ENCODE data around the gene ZCCHC8.
"Not testable (repeated sequence)": the region's sequence is repeated elsewhere in the genome, so short reads cannot be mapped to it uniquely, and the experiment has no call there.

The ZCCHC8 gene

DNA sequence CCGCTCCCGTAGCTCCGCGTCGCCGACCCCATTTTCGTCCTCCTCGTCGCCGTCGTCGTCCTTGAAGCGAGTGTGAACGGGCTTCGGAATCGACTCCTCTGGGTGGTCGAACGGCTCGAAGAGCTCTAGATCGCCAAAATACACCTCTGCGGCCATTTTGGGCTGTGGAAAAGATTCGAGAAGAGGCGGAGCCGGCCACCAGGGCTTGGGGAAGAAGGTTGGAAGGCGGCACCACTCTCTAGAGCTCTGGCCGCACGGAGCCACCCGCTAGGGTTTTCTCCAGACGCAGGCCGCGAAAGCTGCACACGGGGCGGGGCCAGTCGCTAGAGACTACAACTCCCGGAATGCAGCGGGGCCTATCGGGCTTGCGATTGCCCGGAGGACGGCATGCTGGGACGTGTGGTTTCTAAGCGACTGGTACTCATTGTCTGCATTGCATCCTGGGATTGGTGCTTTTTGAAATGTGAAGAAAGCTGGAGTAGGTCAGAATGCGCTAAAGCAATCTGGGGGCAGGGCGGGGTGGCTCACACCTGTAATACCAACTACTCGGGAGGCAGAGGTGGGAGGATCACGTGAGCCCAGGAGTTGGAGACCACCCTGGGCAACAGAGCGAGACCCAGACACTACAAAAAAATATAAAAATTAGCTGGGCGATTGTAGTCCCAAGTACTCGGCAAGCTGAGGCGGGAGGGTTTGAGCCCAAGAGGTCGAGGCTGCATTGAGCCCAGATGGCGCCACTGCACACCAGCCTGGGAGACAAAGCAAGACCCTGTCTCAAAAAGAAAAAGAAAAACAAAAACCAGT lies at the start of gene ZCCHC8:
TSS of gene ZCCHC8 (minus strand) at position 248 of the 804 bp plus-strand sequence. CDS start at position 156, 92 bp downstream.
- peak; percentile 84 for DNase-seq

DNA sequence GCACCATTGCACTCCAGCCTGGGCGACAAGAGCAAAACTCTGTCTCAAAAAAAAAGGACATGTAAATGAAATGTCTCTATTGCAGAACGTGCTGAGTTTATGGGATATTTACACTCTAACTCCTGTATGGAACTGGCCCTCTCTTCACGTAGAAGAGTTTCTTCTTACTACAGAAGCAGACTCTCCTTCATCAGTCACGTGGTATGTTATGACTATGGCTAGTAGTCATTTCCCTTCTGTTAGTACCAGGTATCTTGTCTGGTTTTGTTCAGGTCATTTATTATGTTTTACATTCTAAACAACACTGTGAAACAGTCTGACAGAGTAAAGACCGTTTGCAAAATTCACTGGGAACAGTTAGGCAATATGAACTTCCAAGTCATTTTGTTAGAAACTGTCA lies 46.6 kb upstream of the ZCCHC8 start:
- no peak for DNase-seq

DNA sequence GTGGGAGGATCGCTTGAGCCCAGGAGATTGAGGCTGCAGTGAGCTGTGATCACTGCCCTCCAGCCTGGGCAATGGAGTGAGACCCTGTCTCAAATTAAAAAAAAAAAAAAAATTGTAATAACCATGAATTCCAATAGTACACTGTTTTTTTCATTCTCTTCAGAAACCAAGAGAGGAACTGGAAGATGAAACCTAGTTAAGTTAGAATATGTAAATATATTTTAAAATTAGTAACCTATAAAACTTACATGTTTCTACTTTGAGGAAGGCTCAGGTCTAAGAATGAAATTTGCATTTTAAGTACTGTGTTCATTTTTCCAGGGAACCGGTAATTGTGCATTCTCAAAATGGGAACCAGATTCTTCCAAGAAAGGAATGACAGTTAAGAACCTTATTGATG lies 45.1 kb upstream of the ZCCHC8 start:
- no peak for DNase-seq

DNA sequence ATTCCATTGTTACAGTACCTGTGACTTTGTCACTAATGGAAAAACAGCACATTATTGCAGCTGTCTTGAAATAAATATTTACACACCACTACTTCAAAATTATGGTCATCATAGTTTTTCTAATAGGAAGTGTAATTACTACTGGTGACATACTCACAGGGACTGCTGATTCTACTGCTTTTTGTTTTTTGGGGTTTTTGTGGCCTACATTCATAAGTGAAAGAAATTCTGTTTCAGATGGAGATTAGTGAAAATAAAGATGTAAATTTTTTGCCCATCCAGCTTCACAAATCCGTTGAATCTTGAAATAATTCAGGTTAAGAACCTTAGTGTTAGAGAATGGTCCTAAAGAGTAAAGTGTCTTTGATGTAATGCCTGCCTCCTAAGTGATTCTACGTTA lies 43.8 kb upstream of the ZCCHC8 start:
- no peak for DNase-seq

DNA sequence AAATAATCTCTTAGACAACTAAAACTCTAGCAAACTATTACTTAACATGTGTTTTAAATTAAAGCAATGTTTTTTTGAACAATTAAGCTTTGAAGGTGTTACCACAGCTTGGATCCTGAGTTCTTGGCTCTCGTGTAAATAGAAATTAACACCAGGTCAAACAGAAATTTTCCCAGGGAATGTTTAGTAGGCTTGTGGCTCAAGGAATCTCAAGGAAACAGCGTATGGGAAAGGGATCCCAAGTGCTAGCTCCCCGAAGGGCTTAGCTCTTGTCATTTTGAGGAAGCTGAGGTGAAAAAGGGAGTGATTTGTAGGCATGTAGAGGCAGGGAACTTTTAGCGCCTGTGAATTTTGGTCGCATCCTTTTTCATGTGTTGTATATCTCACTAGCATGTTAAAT lies 37.8 kb upstream of the ZCCHC8 start:
- DNase-seq, result no peak

DNA sequence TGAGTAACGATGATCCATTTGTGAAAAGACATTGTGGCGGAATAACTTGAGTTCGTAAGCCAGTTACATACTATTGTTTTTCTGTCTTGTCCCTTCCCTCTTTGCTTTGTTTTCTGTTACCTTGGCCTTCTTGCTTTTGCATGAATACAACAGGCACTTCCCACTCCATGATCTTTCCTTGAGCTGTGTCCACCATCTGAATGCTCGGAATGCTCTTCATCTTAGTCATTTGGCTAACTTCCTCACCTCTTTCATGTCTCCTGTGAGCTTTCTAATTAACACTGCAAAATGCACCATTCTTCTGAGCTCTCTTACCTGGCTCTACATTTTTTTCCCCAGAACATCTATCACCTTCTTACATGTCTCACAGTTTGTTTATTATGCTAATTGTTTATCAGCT lies 36.3 kb upstream of the ZCCHC8 start:
- no peak for DNase-seq

DNA sequence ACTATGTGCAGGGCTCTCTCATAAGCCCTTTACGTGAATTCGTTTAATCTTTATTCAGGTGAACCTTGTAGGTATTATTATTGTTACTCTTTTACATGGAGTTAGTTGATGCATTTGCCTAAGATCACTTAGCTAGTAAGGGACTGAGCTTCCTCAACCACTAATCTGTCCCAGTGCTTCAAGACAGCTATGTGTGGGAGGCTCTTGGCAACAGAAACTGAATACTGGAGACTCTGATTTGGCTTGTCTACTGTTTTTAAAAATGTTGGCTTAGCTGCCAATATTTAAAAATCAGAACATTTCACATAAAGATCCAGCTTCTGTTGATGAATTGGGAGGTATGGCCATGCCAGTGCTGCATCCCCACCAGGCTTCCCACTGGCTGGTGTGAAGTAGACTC lies 33.1 kb upstream of the ZCCHC8 start:
- no peak for DNase-seq

DNA sequence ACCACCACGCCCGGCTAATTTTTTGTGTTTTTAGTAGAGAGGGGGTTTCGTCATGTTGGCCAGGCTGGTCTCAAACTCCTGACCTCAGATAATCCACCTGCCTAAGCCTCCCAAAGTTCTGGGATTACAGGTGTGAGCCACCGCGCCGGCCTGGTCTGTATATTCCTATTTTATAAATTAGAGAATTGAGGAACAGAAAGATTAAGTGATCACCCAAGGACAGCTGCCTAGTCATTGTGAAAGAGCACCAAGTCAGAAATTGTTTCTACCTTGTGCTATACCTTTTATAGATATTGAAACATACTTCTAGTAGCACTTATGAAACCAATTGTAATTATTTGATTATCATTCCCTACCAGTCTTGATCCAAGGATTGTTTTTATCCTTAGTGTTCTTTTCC lies 28.3 kb upstream of the ZCCHC8 start:
- no peak for DNase-seq

DNA sequence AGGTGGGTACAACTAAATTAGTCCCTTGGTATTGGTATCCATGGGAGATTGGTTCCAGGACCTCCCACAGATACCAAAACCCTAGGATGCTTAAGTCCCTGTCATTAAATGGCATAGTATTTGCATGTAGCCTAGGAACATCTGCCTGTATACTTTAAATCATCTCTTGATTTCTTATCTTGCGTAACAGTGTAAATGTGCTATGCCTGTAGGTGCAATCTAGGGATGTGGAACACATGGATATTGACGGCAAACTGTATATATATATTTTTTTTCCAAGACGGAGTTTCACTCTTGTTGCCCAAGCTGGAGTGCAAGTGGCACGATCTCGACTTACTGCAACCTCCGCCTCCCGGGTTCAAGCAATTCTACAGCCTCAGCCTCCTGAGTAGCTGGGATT lies 27.9 kb upstream of the ZCCHC8 start:
- DNase-seq, result no peak

DNA sequence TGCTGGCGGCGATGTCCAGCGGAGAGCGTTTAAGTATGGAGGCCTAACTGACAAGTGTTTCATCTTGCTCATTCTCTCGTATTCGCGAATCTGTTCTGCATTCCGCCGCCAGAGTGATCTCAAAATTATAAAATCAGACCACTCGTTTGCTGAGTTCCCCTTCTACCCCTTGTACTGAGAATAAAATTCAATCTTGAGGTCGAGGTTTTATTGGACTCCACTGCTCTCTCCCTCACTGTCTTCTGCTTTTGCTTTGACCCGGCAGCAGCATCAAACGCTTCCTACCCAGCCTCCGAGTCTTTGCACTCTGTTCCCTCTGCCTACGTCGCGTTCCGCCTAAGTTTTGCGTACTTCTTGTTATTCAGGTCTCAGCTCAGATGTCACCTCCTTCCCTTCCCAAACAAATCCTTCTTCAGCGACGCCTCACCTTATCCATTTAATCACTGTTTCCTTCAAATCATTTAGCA lies 26.8 kb upstream of the ZCCHC8 start:
- DNase-seq, result no peak

DNA sequence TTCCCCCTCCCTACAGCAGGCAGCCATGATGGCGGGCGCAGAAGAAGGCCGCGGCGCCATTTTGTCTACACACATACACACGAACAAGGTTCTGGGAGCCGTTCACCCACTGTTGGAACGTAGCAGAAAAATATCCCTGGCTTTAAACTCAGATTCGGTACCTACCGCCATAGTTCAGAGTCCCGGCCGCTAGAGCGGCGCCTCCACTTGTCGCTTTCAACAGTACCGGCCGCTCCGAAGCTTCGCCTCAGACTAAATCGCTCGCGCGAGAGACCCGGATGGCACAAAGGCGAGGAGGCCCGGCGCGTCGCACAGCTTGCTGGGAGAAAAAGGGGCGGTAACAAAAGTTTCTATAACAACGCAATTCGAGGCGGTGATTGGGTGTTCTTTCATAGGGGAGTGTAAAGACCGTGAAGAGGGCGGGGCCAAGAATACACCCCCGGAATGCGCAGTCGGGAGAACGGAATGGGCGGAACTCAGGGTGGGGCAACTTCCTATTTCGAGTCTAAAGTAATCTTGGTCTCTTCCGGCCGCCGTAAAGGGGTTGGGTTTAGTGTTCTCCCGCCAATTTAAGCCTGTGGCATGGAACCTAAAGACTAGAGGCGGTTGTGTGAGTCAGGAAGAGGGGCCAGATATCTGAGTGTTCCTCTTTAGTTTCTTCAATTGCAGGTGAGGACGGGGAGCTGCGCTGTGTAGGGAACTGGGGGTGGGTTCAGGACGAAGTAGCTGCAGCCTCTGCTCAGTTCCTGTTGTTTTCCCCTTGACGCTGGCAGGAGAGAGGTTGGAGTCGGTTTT lies 26.1 kb upstream of the ZCCHC8 start, which contains the start of the genes KNTC1 and RSRC2:
TSS of gene KNTC1 (plus strand) at position 567 of the 795 bp plus-strand sequence. CDS start 2,815 bp downstream, outside the sequence.
TSS of gene RSRC2 (minus strand) at position 254 of the 795 bp plus-strand sequence. CDS start at position 171, 83 bp downstream.
- DNase-seq, result peak; percentile 94

DNA sequence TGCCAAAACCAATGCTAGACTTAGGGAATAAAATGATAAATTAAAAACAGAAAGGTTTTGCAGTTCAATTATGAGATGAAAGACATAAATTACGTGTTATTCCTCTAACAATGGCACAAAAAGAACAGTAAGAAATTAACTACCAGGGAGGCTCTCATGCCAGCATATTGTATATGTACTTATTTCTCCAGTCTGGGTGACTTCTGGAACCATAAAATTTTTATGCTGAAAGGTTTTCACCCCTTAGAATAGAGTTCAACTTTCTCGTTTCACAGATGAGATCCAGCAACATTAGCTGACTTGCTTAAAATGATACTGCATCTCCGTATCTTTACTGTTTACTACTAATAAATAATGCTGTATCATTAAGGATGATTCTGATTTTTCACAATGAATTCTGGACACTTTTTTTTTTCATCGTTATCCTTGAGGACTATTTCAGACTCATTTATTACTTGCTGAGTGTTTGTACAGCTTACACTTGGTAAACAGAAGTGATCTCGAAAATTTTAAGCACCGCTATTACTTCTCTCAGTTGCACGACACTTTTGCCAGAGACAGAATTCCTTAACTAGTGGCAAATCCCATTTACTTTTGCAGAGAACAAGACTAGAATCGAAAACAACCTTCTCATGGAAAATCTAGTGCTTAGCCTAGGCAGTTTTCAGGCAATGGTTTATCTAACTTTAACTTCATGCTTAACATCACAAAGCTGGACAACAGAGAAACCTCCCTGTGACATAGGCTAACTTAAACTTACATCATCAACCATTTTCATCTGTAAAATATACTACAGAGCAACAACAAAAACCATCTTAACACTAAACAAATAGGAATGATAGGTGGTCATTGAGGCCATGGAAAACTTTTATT lies 23.4 kb upstream of the ZCCHC8 start:
- DNase-seq, result no peak

DNA sequence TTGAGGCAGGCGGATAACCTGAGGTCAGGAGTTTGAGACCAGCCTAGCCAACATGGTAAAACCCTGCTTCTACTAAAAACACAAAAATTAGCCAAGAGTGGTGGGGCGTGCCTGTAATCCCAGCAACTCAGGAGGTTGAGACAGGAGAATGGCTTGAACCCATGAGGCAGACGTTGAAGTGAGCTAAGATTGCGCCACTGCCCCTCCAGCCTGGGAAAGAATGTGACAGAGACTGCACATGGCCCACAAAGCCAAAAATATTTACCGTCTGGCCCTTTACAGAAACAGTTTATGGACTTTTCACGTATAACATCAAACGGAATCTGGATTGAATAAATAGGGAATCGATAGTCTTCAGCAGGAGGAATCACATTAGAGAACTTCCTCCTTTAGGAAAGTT lies 22.5 kb upstream of the ZCCHC8 start:
- no peak for DNase-seq

DNA sequence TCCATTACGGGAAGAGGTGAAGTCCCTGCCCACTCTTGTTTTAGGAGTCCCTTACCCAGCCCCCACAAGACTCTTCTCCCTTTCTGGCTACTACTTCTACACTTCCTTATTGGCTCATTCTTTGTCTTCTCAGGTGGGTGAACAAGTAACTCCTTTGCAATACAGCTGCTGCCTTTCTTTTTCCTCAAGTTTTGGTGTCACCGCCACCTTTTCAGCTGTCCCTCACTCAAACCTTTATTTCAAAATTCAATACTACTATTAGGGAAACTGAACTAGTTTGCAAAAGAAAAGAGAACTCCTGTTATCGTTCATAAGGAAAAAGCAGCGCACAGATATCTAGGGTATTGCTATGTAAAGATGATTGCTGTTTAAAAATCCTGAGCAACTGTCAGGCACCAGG lies 19.9 kb upstream of the ZCCHC8 start:
- no peak for DNase-seq

DNA sequence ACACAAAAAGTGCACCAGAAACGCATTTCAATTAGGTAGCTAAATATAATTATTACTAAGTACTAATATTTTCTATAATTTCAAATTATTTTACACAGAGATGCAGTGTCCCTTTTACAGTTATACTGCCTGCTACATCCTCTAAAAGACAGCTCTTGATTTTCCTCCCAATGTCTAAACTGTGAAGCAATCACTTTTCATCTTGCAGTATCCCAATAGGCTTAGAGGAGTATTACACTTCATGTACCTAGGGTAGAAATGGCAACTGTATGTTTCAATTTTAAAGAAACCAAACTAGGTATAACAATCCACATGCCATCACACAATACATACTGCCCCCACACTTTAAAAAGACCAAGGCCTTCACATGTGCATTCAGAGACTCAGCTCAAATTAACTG lies 18.7 kb upstream of the ZCCHC8 start:
- DNase-seq, result no peak

DNA sequence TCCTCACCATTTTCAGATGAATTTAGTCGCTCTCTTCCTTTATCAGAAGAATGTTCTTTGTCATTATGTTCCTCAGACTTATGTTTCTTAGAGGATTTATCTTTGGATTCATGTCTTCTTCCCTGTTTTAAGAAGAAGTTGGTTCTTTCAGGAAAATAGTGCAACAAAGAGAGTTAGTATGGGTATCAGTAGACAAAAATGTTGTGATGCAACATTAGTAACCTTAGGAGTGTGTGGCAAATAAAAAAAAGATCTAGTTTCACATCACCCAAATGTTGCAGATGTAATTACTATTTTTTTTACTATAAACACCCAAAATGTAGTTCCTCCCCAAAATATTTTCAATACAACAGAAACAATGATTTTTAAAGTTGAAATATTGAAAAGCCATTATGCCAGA lies 18.2 kb upstream of the ZCCHC8 start:
- no peak for DNase-seq

DNA sequence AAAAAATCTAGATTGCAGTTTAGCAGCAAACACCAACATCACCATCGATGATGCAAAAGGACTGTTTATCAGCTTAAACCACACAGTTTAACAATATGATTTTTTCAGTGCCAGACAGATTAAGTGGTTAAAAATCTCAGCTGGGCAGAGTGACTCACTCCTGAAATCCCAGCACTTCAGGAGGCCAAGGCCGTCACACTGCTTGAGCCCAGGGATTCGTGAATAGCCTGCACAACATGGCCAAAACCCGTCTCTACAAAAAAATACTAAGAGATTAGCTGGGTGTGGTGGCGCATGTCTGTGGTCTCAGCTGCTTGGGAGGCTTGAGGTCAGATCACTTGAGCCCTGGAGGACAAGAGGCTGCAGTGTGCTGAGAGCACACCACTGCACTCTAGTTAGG lies 17.1 kb upstream of the ZCCHC8 start:
- no peak for DNase-seq

DNA sequence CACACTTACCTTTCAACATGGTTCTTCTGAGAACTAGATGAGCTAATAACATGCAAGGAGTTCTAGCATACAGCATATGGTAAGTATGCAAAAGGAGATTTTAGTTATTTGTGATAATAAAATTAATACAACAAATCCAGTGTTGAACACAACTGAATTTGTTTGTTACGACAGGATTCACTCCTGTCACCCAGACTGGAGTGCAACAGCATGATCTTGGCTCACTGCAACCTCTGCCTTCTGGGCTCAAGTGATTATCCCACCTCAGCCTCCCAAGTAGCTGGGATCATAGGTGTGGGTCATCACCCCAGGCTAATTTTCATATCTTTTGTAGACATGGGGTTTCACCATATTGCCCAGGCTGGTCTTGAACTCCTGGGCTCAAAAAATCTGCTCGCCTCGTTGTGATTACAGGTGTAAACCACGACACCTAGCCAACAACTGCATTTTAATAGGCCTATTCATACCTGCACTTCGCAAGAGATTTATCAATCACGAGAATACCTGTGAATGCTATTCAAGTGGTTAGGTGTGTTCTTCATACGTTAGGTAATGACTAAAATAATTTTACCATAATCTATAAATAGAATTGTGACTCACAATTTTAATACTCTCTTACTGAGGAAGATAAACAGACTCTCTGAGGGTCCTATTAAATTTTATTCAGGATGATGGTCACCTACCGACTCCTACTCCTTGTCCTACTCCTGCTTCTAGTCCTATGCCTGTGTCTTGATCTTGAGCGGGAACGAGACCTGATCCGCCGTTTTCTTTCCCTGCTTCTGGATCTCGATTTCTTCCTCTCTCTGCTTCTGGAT lies 16.0 kb upstream of the ZCCHC8 start:
- DNase-seq, result no peak

DNA sequence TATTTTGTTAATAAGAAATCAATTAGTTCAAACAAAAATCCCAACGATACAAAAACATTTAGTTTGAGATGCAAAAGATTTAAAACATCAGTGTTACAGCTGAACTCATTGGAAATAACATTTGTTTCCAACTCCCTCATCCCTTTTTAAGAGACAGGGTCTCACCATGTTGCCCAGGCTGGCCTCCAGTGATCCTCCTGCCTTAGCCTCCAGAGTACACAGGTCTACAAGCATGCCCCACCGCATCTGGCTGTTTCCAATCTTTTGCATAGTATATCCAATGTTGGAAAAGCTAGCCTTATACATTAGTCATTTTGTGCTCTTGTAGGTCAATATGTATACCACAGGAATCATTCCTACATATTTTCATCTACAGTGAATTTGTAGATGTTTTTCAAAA lies 14.5 kb upstream of the ZCCHC8 start:
- DNase-seq, result no peak

DNA sequence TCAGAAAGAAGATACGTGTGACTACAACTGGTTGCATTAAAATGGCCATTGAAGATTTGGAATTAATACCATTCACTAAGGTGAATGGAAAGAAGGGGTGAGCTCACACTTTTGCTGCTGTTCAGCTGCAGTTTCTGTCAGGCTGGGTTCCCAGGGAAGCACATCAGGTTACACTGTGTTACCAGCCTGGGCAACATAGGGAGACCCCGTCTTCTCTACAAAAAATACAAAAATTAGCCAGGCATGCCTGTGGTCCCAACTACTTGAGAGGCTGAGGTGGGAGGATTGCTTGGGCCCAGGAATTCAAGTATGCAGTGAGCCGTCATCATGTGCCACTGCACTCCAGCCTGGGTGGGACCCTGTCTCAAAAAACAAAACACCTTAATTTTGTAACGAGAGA lies 12.9 kb upstream of the ZCCHC8 start:
- DNase-seq, result no peak

DNA sequence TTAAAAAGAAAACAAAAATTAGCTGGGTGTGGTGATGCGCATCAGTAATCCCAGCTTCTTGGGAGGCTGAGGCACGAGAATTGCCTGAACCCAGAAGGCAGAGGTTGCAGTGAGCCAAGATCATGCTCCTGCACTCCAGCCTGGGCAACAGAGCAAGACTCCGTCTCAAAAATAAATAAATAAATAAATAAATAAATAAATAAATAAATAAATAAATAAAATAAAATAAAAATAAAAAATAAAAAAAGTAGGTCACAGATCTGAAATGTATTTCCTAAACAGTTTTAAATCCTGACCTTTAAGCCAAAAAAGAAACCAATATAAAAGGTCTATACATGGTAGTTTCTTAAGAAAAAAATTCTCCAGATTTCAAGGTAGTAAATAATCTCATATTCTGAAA lies 12.3 kb upstream of the ZCCHC8 start:
- not testable (repeated sequence) for DNase-seq

DNA sequence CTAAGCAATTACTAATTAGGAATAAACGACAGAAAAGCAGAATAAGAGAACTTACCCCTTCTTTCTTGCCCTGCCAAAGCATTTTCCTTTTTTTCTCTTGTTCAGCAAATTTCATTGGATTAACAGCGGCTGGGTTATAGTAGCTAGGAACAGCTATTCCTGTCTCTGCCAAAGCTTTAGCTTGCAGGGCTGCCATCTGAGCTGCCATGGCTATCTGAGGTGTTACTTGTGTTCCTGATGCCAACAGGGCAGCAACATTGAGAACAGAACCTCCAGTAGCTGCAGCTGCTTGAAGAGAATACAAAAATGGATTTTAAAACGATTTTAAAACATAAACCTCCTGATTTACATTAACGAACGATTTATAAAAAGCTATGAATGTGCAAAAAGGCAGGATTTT lies 7.4 kb upstream of the ZCCHC8 start:
- DNase-seq, result no peak
